Hepatocyte (in vitro differentiated cells): ENCODE results near the gene TAS1R3. TPM values are rescaled to one million over a fixed set of nuclear protein-coding genes. Genes with fewer than 3 reads are reported as not detected.

Experiments used
- DNase-seq: peaks from one replicate; pipeline ENCODE4 v3.0.0-alpha.2; 2016; ENCODE audit warnings: low spot score
- H2AFZ ChIP-seq: fragments of 200-600 bp; sonication (generic); 2 replicates; pipeline ENCODE4 v1.6.0; 2016; ENCODE audit warnings: antibody characterized with exemption, mild to moderate bottlenecking
- H3K27ac ChIP-seq: fragments of 200-600 bp; sonication (generic); 2 replicates; pipeline ENCODE4 v1.5.1; 2016; ENCODE audit warnings: mild to moderate bottlenecking
- H3K27me3 ChIP-seq: fragments of 200-600 bp; sonication (generic); 2 replicates; pipeline ENCODE4 v1.6.1; 2016
- H3K36me3 ChIP-seq: fragments of 200-600 bp; sonication (generic); replicated peaks from 2 replicates; pipeline ENCODE4 v1.5.1; 2016; ENCODE audit warnings: low read depth; ENCODE audit not compliant: insufficient read depth
- H3K4me1 ChIP-seq: fragments of 200-600 bp; sonication (generic); 2 replicates; pipeline ENCODE4 v1.5.1; 2016; ENCODE audit warnings: mild to moderate bottlenecking, moderate library complexity; ENCODE audit not compliant: insufficient read depth
- H3K4me2 ChIP-seq: fragments of 200-600 bp; sonication (generic); 2 replicates; pipeline ENCODE4 v1.6.0; 2016
- H3K4me3 ChIP-seq: fragments of 200-600 bp; sonication (generic); 2 replicates; pipeline ENCODE4 v1.5.1; 2016; ENCODE audit warnings: mild to moderate bottlenecking
- H3K79me2 ChIP-seq: fragments of 200-600 bp; sonication (generic); 2 replicates; pipeline ENCODE4 v1.6.0; 2017; ENCODE audit warnings: mild to moderate bottlenecking
- H3K9me2 ChIP-seq: fragments of 200-600 bp; sonication (generic); replicated peaks from 2 replicates; pipeline ENCODE4 v1.6.0; 2017; ENCODE audit warnings: mild to moderate bottlenecking; ENCODE audit not compliant: insufficient read depth
- H3K9me3 ChIP-seq: fragments of 200-600 bp; sonication (generic); 2 replicates; pipeline ENCODE4 v1.5.1; 2016; ENCODE audit warnings: low read depth, mild to moderate bottlenecking
- H4K20me1 ChIP-seq: fragments of 200-600 bp; sonication (generic); 2 replicates; pipeline ENCODE4 v1.6.0; 2016; ENCODE audit warnings: mild to moderate bottlenecking; ENCODE audit not compliant: insufficient read depth, poor library complexity, severe bottlenecking
- CTCF ChIP-seq: fragments of 200-600 bp; sonication (generic); IDR thresholded peaks from 2 replicates; pipeline ENCODE4 v1.5.1; 2016; ENCODE audit warnings: antibody characterized with exemption, mild to moderate bottlenecking; ENCODE audit not compliant: poor library complexity
- EZH2 ChIP-seq: fragments of 200-600 bp; sonication (generic); IDR thresholded peaks from 2 replicates; pipeline ENCODE4 v1.6.1; 2016; ENCODE audit warnings: antibody characterized with exemption, mild to moderate bottlenecking, borderline replicate concordance
- EZH2phosphoT487 ChIP-seq: fragments of 200-600 bp; sonication (generic); IDR thresholded peaks from one replicate; pipeline ENCODE4 v1.6.1; 2018; ENCODE audit warnings: antibody characterized with exemption, mild to moderate bottlenecking, low read depth, moderate library complexity; ENCODE audit not compliant: unreplicated experiment, severe bottlenecking
- WGBS: methylation state at CpG from one replicate; pipeline ENCODE4 v1.1.6; 2016; ENCODE audit warnings: low lambda C conversion rate; ENCODE audit errors: missing lambda C conversion rate; 5-methylcytosine and 5-hydroxymethylcytosine counted together
- polyA plus RNA-seq: library from polyadenylated mRNA; unstranded; fragments of >200 nt; fragmentation: Nextera tagmentation; extraction: Ambion mirVana; gene quantifications from 2 replicates; pipeline ENCODE4 v1.2.1, GENCODE V29; 2016
- total RNA-seq: library from RNA; depleted of rRNA; stranded (reverse); fragments of >200 nt; gene quantifications from 2 replicates; pipeline ENCODE4 v1.2.3, GENCODE V29; 2014

TAS1R3 gene
- total and polyA plus RNA-seq, 2 experiments from 2014 or later, result 0.17 to 0.42 TPM

GRCh38 chr1:1349256-1350012 is 18.4 kb downstream of the TAS1R3 start, which contains the start of gene DVL1:
Gene DVL1, minus strand, starts transcription at chr1:1349418. Its CDS starts 353 bp downstream, at chr1:1349065.
- Histone ChIP-seq H3K27ac (peak within 1 kb of the TSS; percentile 97), H3K9me2 (no peaks in the 10 kb centered on the region), H3K79me2 (peaks cover 50% of the 10 kb centered on the region), H3K36me3 (no peaks in the 10 kb centered on the region), H4K20me1 (peaks cover 36% of the 10 kb centered on the region), H2AFZ (peak within 1 kb of the TSS; percentile 74), H3K4me1 (peaks cover 39% of the 10 kb centered on the region), H3K4me2 (peak within 1 kb of the TSS; percentile 99), H3K4me3 (peak within 1 kb of the TSS; percentile 92), H3K27me3 (no peaks in the 10 kb centered on the region), H3K9me3 (no peaks in the 10 kb centered on the region)
- 1% methylated on average over 39 of the region's 122 CpGs for WGBS
- TF ChIP-seq EZH2 (no peak), CTCF (peak; percentile 63), EZH2phosphoT487 (no peak)
- DNase-seq, result peak; percentile 86

GRCh38 chr1:1351511-1352427 is 20.7 kb downstream of the TAS1R3 start:
- peaks cover 48% of the 10 kb centered on the region for H3K79me2 ChIP-seq
- no peaks in the 10 kb centered on the region for H3K36me3 ChIP-seq
- H4K20me1 ChIP-seq, result peaks cover 28% of the 10 kb centered on the region
- TF ChIP-seq EZH2 (no peak), EZH2phosphoT487 (no peak), CTCF (no peak)
- H3K4me1 ChIP-seq, result peaks cover 35% of the 10 kb centered on the region
- H3K9me3 ChIP-seq, result no peaks in the 10 kb centered on the region
- no peaks in the 10 kb centered on the region for H3K9me2 ChIP-seq
- WGBS, result 60% methylated on average over 24 of the region's 29 CpGs
- H3K27me3 ChIP-seq, result no peaks in the 10 kb centered on the region
- H3K4me3 ChIP-seq, result no peak overlapping the region
- H3K27ac ChIP-seq, result peak overlapping the region; percentile 20
- no peak for DNase-seq
- H2AFZ ChIP-seq, result no peak overlapping the region
- H3K4me2 ChIP-seq, result peak overlapping the region; percentile 70

GRCh38 chr1:1352786-1353388 is 21.8 kb downstream of the TAS1R3 start:
- Histone ChIP-seq H3K4me3 (no peak overlapping the region), H3K9me2 (no peaks in the 10 kb centered on the region), H3K4me1 (peaks cover 34% of the 10 kb centered on the region), H3K36me3 (no peaks in the 10 kb centered on the region), H3K27ac (peak overlapping the region; percentile 20), H2AFZ (no peak overlapping the region), H3K27me3 (no peaks in the 10 kb centered on the region), H3K79me2 (peaks cover 48% of the 10 kb centered on the region), H3K4me2 (no peak overlapping the region), H3K9me3 (no peaks in the 10 kb centered on the region), H4K20me1 (peaks cover 18% of the 10 kb centered on the region)
- TF ChIP-seq EZH2phosphoT487 (no peak), EZH2 (no peak), CTCF (no peak)
- no peak for DNase-seq
- WGBS, result 44% methylated on average over 3 of the region's 5 CpGs
